Jurkat, Clone E6-1 (cell line): ENCODE data around the gene GBP2.
A peak's percentile ranks its signal among the peaks of the same experiment; 100 is the strongest.
"Not testable (repeated sequence)": the region's sequence is repeated elsewhere in the genome, so short reads cannot be mapped to it uniquely, and the experiment has no call there.

ENCODE experiments used
- DNase-seq: peaks from one replicate; pipeline ENCODE4 v3.0.0-alpha.2; 2011; ENCODE audit warnings: low read depth, low spot score
- H3K4me3 ChIP-seq: 2 replicates; pipeline ENCODE4 v1.5.1; 2011; ENCODE audit warnings: mild to moderate bottlenecking, low read length, control low read depth, moderate library complexity

The GBP2 gene

GRCh38 chr1:89072466-89073065, 53.3 kb downstream of the GBP2 start:
- not testable (repeated sequence) for H3K4me3 ChIP-seq, DNase-seq

- H3K4me3 ChIP-seq = no peak overlapping the region
- DNase-seq = no peak
Measured at GRCh38 chr1:89070509-89070908, 55.4 kb downstream of the GBP2 start.

GRCh38 chr1:89069951-89070350, 56.0 kb downstream of the GBP2 start:
- DNase-seq = no peak
- H3K4me3 ChIP-seq = no peak overlapping the region

- DNase-seq = no peak
- no peak overlapping the region for H3K4me3 ChIP-seq
Measured at GRCh38 chr1:89068291-89068690, 57.6 kb downstream of the GBP2 start.

GRCh38 chr1:89065079-89065868, 60.6 kb downstream of the GBP2 start, which contains the start of gene GBP1:
Gene GBP1 (minus strand): TSS chr1:89065208. CDS start chr1:89063234, 1,974 bp downstream.
- peak; percentile 42 for DNase-seq
- H3K4me3 ChIP-seq = peak within 1 kb of the TSS; percentile 55

GRCh38 chr1:89064632-89065031, 61.3 kb downstream of the GBP2 start:
- no peak for DNase-seq
- H3K4me3 ChIP-seq = peak overlapping the region; percentile 55

GRCh38 chr1:89063094-89063493, 62.8 kb downstream of the GBP2 start:
- no peak overlapping the region for H3K4me3 ChIP-seq
- no peak for DNase-seq

GRCh38 chr1:89060091-89060490, 65.8 kb downstream of the GBP2 start:
- H3K4me3 ChIP-seq = no peak overlapping the region
- DNase-seq = no peak
